Measurements from ENCODE around the gene PPHLN1. TPM values are rescaled to one million over a fixed set of nuclear protein-coding genes. Genes with fewer than 3 reads are reported as not detected.

Gene PPHLN1
- total and polyA plus RNA-seq, 7 donors, result 25.7 to 52.9 (median 28.9) TPM

GRCh38 chr12:42362647-42363260 is 36.8 kb downstream of the PPHLN1 start:
- Histone ChIP-seq H3K9me3 (no peaks in the 10 kb centered on the region), H3K27ac (no peak overlapping the region)
- no peak for ATAC-seq

DNA sequence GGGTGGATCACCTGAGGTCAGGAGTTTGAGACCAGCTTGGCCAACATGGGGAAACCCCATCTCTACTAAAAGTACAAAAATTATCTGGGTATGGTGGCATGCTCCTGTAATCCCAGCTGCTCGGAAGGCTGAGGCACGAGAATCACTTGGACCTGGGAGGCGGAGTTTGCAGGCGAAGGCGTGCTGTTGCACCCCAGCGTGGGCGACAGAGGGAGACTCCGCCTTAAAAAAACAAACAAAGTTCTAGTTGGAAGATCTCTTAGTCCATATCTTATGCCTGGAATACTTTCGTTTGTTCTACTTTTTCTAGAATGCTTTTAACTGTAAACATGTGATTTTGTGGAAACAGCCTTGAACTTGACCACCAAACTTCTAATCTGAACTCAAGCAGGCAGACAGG is 38.7 kb downstream of the PPHLN1 start:
- H3K9me3 ChIP-seq, result no peaks in the 10 kb centered on the region
- ATAC-seq, result no peak
- H3K27ac ChIP-seq, result no peak overlapping the region
- TF ChIP-seq, protein P1, sequence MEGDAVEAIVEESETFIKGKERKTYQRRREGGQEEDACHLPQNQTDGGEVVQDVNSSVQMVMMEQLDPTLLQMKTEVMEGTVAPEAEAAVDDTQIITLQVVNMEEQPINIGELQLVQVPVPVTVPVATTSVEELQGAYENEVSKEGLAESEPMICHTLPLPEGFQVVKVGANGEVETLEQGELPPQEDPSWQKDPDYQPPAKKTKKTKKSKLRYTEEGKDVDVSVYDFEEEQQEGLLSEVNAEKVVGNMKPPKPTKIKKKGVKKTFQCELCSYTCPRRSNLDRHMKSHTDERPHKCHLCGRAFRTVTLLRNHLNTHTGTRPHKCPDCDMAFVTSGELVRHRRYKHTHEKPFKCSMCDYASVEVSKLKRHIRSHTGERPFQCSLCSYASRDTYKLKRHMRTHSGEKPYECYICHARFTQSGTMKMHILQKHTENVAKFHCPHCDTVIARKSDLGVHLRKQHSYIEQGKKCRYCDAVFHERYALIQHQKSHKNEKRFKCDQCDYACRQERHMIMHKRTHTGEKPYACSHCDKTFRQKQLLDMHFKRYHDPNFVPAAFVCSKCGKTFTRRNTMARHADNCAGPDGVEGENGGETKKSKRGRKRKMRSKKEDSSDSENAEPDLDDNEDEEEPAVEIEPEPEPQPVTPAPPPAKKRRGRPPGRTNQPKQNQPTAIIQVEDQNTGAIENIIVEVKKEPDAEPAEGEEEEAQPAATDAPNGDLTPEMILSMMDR (IDR thresholded peaks at IDR 0.05), result no peak
- no peaks in the 10 kb centered on the region for H3K27me3 ChIP-seq (ENCODE audit: insufficient read depth in 3 of 3, low read length in 2 of 3)
- no peaks in the 10 kb centered on the region for H3K4me1 ChIP-seq
- intact Hi-C loops (cut with DNase I), result no loop called here
- WGBS, 3 donors, result 80 to 82% (median 81%) methylated on average over 9 of the region's 9 CpGs
- DNase-seq, result no peak
- H3K4me3 ChIP-seq, result no peak overlapping the region
- H3K36me3 ChIP-seq (ENCODE audit: insufficient read depth in 1 of 2, low read depth in 1 of 2), result no peaks in the 10 kb centered on the region

More at GRCh38 chr12:42362647-42363260, 36.8 kb downstream of the PPHLN1 start:
- intact Hi-C loops (cut with DNase I), result no loop called here
- Histone ChIP-seq H3K36me3 (ENCODE audit: insufficient read depth in 1 of 2, low read depth in 1 of 2) (peaks cover 0 to 3% of the 10 kb centered on the region in 2 donors), H3K27me3 (ENCODE audit: insufficient read depth in 3 of 3, low read length in 2 of 3) (no peaks in the 10 kb centered on the region), H3K4me3 (no peak overlapping the region), H3K4me1 (no peaks in the 10 kb centered on the region)
- TF ChIP-seq, protein P1 (IDR thresholded peaks at IDR 0.05), result no peak
- no peak for DNase-seq

GRCh38 chr12:42365486-42365885 is 39.5 kb downstream of the PPHLN1 start:
- Histone ChIP-seq H3K4me3 (no peak overlapping the region), H3K4me1 (no peaks in the 10 kb centered on the region), H3K9me3 (no peaks in the 10 kb centered on the region), H3K36me3 (ENCODE audit: insufficient read depth in 1 of 2, low read depth in 1 of 2) (no peaks in the 10 kb centered on the region), H3K27ac (no peak overlapping the region), H3K27me3 (ENCODE audit: insufficient read depth in 3 of 3, low read length in 2 of 3) (no peaks in the 10 kb centered on the region)
- ATAC-seq, result no peak
- intact Hi-C loops (cut with DNase I), result no loop called here
- DNase-seq, result no peak
- 95 to 97% (median 96%) methylated on average over 5 of the region's 5 CpGs for WGBS, 3 donors
- TF ChIP-seq, protein P1 (IDR thresholded peaks at IDR 0.05), result no peak

- TF ChIP-seq, protein P1 (IDR thresholded peaks at IDR 0.05), result no peak
- no peaks in the 10 kb centered on the region for H3K4me1 ChIP-seq
- intact Hi-C loops (cut with DNase I), result loop anchor here in 1 of 2 donors (10.0 kb wide), 1 partner anchor 245 kb away; no protein-coding TSS in a partner anchor
- no peaks in the 10 kb centered on the region for H3K9me3 ChIP-seq
- peaks cover 0 to 4% of the 10 kb centered on the region in 2 donors for H3K36me3 ChIP-seq (ENCODE audit: insufficient read depth in 1 of 2, low read depth in 1 of 2)
- H3K4me3 ChIP-seq, result no peak overlapping the region
- no peak overlapping the region for H3K27ac ChIP-seq
- no peak for DNase-seq
- 74 to 79% (median 75%) methylated on average over 4 of the region's 4 CpGs for WGBS, 3 donors
- no peaks in the 10 kb centered on the region for H3K27me3 ChIP-seq (ENCODE audit: insufficient read depth in 3 of 3, low read length in 2 of 3)
- ATAC-seq, result no peak
Observed at GRCh38 chr12:42370013-42370412, 44.0 kb downstream of the PPHLN1 start.
